ENCODE measurements around the gene ABHD8.

DNA sequence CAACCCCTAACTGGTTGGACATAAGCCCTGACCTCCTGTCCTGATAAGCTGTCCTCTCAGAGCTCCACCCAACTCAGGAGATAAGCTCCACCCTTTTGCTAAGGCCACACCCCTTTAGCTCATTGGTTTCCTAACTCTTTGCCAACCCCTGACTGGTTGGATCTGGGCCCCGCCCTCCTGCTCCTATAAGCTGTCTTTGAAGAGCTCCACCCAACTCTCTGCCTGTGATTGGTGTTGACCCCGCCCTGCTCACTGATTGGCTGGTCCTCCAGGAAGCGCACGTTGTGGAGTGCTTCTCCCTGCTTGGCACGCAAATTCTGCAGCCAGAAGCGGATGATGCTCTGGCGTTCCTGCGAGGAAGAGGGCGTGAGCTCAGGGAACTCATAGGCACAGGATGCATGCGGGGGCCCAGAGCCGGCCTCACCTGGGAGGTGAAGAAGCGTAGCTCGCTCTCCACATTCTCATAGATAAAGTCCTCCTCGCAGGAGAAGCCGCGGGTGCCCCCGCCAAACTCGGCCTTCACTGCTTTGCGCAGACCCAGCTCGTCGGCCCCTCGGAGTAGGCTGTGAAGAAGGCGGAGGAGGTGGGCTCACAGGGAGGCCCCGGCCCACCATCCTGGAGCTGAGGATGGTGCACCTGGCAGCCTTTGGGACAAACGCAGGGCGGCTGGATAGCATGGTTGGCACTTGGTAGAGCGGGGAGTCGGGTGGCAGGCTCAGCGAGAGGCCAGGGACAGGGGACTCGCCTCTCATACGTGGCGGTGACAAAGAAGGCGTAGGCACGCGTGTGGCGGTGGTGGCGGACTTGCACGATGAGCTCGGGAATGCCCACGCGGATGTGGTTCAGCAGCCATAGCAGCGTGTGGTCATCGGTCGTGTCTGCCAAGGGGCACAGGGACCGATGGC lies 29.7 kb upstream of the ABHD8 start:
- peak; percentile 37; the same call in 1 of the 2 replicates for TF ChIP-seq POLR2AphosphoS5 (IDR thresholded peaks at IDR 0.05; ENCODE audit: low read depth, low read length)
- TF ChIP-seq JUND (IDR thresholded peaks at IDR 0.05) = no peak
- no peak for TF ChIP-seq CEBPB (IDR thresholded peaks at IDR 0.05; ENCODE audit: low read depth)
- no peak for TF ChIP-seq YY1 (IDR thresholded peaks at IDR 0.05; ENCODE audit: extremely low read depth, insufficient replicate concordance, low read depth, low read length)
- TF ChIP-seq POLR2A (IDR thresholded peaks at IDR 0.05; ENCODE audit: borderline replicate concordance, extremely low read depth, insufficient read depth, insufficient read length) = peak; percentile 91
- TF ChIP-seq RAD21 (IDR thresholded peaks at IDR 0.05; ENCODE audit: low read depth) = no peak
- TF ChIP-seq, protein P1, sequence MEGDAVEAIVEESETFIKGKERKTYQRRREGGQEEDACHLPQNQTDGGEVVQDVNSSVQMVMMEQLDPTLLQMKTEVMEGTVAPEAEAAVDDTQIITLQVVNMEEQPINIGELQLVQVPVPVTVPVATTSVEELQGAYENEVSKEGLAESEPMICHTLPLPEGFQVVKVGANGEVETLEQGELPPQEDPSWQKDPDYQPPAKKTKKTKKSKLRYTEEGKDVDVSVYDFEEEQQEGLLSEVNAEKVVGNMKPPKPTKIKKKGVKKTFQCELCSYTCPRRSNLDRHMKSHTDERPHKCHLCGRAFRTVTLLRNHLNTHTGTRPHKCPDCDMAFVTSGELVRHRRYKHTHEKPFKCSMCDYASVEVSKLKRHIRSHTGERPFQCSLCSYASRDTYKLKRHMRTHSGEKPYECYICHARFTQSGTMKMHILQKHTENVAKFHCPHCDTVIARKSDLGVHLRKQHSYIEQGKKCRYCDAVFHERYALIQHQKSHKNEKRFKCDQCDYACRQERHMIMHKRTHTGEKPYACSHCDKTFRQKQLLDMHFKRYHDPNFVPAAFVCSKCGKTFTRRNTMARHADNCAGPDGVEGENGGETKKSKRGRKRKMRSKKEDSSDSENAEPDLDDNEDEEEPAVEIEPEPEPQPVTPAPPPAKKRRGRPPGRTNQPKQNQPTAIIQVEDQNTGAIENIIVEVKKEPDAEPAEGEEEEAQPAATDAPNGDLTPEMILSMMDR (IDR thresholded peaks at IDR 0.05 in 2 of 3, conservative IDR thresholded peaks at IDR 0.05 in 1 of 3; ENCODE audit: borderline replicate concordance in 1 of 3, insufficient read depth in 1 of 3, low read depth in 2 of 3, low read length in 2 of 3) = no peak
- TF ChIP-seq SIN3A (IDR thresholded peaks at IDR 0.05; ENCODE audit: low read depth) = no peak
- TF ChIP-seq EZH2 (IDR thresholded peaks at IDR 0.05) = no peak
- TF ChIP-seq ZNF274 (IDR thresholded peaks at IDR 0.05; ENCODE audit: low read depth, low read length) = no peak
- TF ChIP-seq, protein P2, sequence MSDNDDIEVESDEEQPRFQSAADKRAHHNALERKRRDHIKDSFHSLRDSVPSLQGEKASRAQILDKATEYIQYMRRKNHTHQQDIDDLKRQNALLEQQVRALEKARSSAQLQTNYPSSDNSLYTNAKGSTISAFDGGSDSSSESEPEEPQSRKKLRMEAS (IDR thresholded peaks at IDR 0.05) = no peak; the same call in 1 of the 2 replicates
- TF ChIP-seq ZFX (IDR thresholded peaks at IDR 0.05) = peak; percentile 2; the same call in 1 of the 2 replicates
- TF ChIP-seq SRF (IDR thresholded peaks at IDR 0.05; ENCODE audit: low read depth) = no peak

All from HCT116 (cell line).